ENCODE data around the gene SGCD.

Gene SGCD

DNA sequence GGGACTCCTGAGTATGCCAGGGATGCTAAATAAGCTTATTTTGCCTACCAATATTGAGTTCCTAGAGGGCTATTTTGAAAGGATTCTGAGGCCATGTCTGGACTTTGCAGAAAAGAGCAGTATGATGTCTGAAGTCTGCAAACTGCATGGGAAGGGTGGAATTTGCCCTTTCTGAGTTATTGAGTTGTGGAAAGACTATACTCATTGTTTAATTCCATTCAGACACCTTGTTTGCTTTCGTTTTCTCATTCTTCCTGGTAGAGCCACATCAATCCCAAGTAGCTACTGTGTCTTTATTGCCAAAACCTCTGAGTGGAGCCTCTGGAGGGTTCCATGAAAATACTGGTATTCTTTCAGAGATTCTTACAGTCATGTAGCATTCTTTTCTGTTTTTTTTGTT, 472.2 kb downstream of the SGCD start:
- DNase-seq (ENCODE audit: low spot score), result no peak
- Histone ChIP-seq H3K27ac (no peak overlapping the region), H3K4me3 (no peak overlapping the region)
- TF ChIP-seq, protein P1, sequence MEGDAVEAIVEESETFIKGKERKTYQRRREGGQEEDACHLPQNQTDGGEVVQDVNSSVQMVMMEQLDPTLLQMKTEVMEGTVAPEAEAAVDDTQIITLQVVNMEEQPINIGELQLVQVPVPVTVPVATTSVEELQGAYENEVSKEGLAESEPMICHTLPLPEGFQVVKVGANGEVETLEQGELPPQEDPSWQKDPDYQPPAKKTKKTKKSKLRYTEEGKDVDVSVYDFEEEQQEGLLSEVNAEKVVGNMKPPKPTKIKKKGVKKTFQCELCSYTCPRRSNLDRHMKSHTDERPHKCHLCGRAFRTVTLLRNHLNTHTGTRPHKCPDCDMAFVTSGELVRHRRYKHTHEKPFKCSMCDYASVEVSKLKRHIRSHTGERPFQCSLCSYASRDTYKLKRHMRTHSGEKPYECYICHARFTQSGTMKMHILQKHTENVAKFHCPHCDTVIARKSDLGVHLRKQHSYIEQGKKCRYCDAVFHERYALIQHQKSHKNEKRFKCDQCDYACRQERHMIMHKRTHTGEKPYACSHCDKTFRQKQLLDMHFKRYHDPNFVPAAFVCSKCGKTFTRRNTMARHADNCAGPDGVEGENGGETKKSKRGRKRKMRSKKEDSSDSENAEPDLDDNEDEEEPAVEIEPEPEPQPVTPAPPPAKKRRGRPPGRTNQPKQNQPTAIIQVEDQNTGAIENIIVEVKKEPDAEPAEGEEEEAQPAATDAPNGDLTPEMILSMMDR (IDR thresholded peaks at IDR 0.05), result no peak

DNA sequence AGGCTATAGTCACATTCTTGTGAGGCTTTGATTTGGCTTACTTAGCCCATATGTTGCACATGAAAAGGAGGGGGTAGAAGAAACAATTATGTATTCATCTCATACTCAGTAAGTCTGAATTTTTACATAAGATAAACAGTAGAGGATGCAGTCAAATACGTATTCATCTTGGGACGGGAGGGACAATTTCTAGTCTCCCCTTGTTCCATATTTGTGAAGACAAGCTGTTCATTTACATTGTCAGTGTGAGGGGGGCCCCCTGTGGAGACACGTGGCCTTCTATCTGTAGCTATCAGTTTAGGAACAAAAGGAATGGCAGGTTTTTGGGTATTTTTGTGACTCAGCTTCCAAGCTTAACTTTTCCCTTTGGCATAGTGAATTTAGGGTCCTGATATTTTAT, 474.0 kb downstream of the SGCD start:
- Histone ChIP-seq H3K27ac (no peak overlapping the region), H3K4me3 (no peak overlapping the region)
- TF ChIP-seq, protein P1 (IDR thresholded peaks at IDR 0.05), result no peak
- no peak for DNase-seq (ENCODE audit: low spot score)

DNA sequence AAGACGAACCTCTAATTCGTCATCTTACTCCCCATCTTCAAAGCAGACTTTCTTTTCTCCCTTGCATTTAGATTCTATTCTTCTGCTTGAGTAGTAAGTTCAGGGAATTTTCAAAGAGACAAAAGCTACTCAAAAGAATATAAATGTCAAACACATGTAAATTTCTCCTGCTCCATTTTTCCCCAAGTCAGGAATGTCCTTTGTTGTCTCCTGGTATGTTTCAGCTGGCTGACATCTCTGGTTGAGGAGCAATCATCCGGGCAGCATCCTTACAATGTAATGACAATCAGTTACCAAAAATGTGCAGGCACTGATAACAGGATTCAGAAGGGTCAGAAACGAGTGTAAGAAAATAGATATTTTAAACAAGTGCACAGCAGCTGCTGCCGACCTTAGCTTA, 475.5 kb downstream of the SGCD start:
- TF ChIP-seq, protein P1 (IDR thresholded peaks at IDR 0.05), result no peak
- no peak for DNase-seq (ENCODE audit: low spot score)
- H3K27ac ChIP-seq, result no peak overlapping the region
- no peak overlapping the region for H3K4me3 ChIP-seq

DNA sequence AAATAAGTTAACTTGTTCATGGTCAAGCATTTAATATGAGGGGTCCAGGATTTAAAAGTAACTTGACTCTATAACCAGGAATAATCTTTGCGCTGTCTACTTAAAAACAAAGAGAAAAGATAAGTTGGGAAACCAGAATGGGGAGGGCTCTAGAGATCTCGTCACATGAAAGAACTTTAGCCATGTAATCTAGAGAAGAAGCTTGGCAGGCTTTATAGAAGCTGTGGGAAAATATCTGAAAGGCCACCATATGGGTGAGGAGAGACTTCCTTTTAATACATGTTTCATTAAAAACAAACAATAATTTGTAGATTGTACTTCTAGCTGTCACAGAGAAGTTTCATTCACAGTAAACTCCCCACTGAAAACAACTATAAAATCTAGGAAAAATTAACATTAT, 476.4 kb downstream of the SGCD start:
- Histone ChIP-seq H3K4me3 (no peak overlapping the region), H3K27ac (no peak overlapping the region)
- no peak for DNase-seq (ENCODE audit: low spot score)
- TF ChIP-seq, protein P1 (IDR thresholded peaks at IDR 0.05), result no peak

DNA sequence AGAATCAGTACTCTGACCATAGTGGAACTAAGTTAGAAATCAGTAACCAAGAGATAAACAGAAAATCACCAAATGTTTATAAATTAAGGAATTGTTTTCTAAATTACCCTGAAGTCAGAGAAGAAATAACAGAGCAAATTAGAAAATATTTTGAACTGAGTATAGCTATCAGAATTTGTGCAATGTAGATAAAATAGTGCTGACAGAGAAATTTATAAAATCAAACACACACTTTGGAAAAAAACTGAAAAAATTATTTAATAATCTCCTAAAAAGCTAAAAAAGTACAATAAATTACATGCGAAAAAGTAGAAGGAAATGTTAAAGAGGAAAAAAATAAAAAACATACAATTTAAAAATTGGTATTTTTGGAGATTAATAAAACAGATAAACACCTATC, 486.0 kb downstream of the SGCD start:
- no peak for DNase-seq (ENCODE audit: low spot score)
- H3K27ac ChIP-seq, result no peak overlapping the region
- no peak overlapping the region for H3K4me3 ChIP-seq
- TF ChIP-seq, protein P1 (IDR thresholded peaks at IDR 0.05), result no peak

DNA sequence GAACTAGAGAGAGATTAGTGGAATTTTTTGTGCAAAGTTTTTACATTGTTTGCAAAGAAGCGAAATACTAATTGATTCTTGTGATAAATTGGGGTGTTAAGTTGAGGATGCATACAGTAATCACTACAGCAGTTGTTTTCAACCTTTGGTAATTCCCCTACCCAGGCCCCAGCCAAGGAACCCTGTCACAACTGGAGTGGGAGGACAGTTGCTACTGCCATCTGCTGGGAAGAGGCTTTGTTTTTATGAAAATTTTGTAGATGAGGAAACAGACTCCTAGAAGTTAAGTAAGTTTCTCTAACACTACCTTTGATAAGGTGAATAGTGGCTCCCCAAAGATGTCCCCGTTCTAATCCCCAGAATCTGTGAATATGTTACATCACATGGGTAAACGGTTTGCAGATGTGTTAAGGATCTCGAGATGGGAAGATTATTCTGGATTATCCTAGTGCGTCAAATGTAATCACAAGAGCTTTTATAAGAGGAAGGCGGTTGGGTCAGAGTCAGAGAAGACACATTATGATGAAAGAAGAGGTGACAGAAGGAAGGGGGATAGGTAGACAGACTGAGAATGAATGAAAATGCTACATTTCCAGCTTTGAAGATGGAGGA, 489.1 kb downstream of the SGCD start:
- TF ChIP-seq, protein P1 (IDR thresholded peaks at IDR 0.05), result no peak
- H3K4me3 ChIP-seq, result no peak overlapping the region
- H3K27ac ChIP-seq, result no peak overlapping the region
- no peak for DNase-seq (ENCODE audit: low spot score)
